ENCODE data around the gene DGCR2. TPM values are rescaled to one million over a fixed set of nuclear protein-coding genes. Genes with fewer than 3 reads are reported as not detected.
"Not testable (repeated sequence)": the region's sequence is repeated elsewhere in the genome, so short reads cannot be mapped to it uniquely, and the experiment has no call there.

DGCR2 gene
- total RNA-seq, 1 donor from 2014 or later = 68.0 TPM

GRCh38 chr22:19027371-19028059 is 94.7 kb downstream of the DGCR2 start:
- not testable (repeated sequence) for DNase-seq

- DNase-seq = not testable (repeated sequence)
Measured at GRCh38 chr22:19026080-19026479, 96.1 kb downstream of the DGCR2 start.

- not testable (repeated sequence) for DNase-seq
Measured at GRCh38 chr22:19024956-19025489, 97.2 kb downstream of the DGCR2 start.

GRCh38 chr22:19023931-19024330 is 98.3 kb downstream of the DGCR2 start:
- DNase-seq = not testable (repeated sequence)

- no peak for DNase-seq
Measured at GRCh38 chr22:19022755-19023154, 99.5 kb downstream of the DGCR2 start.

- no peak for DNase-seq
Measured at GRCh38 chr22:19019679-19020032, 102.6 kb downstream of the DGCR2 start.

GRCh38 chr22:19019029-19019678 is 103.1 kb downstream of the DGCR2 start:
- no peak for DNase-seq

- DNase-seq = no peak
Measured at GRCh38 chr22:19018256-19018655, 104.0 kb downstream of the DGCR2 start.

- no peak for DNase-seq
Measured at GRCh38 chr22:19016081-19016766, 106.0 kb downstream of the DGCR2 start.

- no peak for DNase-seq
Measured at GRCh38 chr22:19014886-19015285, 107.3 kb downstream of the DGCR2 start.

- not testable (repeated sequence) for DNase-seq
Measured at GRCh38 chr22:19013881-19014598, 108.2 kb downstream of the DGCR2 start.

GRCh38 chr22:19013411-19013810 is 108.8 kb downstream of the DGCR2 start:
- DNase-seq = not testable (repeated sequence)

GRCh38 chr22:19012308-19012986 is 109.8 kb downstream of the DGCR2 start:
- DNase-seq = no peak

GRCh38 chr22:19011611-19012010 is 110.6 kb downstream of the DGCR2 start:
- DNase-seq = not testable (repeated sequence)

- DNase-seq = no peak
Measured at GRCh38 chr22:19011075-19011474, 111.1 kb downstream of the DGCR2 start.

- DNase-seq = no peak
Measured at GRCh38 chr22:19005905-19006304, 116.3 kb downstream of the DGCR2 start.

- no peak for DNase-seq
Measured at GRCh38 chr22:19004471-19004870, 117.7 kb downstream of the DGCR2 start.

- no peak for DNase-seq
Measured at GRCh38 chr22:19003508-19003907, 118.7 kb downstream of the DGCR2 start.

- DNase-seq = no peak
Measured at GRCh38 chr22:19002684-19003038, 119.6 kb downstream of the DGCR2 start.

GRCh38 chr22:19001204-19001603 is 121.0 kb downstream of the DGCR2 start:
- no peak for DNase-seq

- not testable (repeated sequence) for DNase-seq
Measured at GRCh38 chr22:19000106-19000505, 122.1 kb downstream of the DGCR2 start.

GRCh38 chr22:18999416-18999815 is 122.8 kb downstream of the DGCR2 start:
- no peak for DNase-seq

Measured in occipital lobe (tissue), 2 donors.